Suprapubic skin (tissue), 3 donors: Measurements from ENCODE around the gene ANGPTL8.

Experiments
- CTCF ChIP-seq, 2 donors: fragments of 200-600 bp in 1 of 2; fragments of 450-650 bp in 1 of 2; sonication (generic) in 1 of 2; IDR thresholded peaks; one replicate each; pipeline ENCODE4 v1.5.1; 2016 to 2019; ENCODE audit warnings: antibody characterized with exemption in 2 of 2, mild to moderate bottlenecking in 1 of 2, moderate library complexity in 1 of 2
- EP300 ChIP-seq: sonication (generic); formaldehyde crosslinking; IDR thresholded peaks from one replicate; pipeline ENCODE4 v1.6.1; 2017; ENCODE audit warnings: antibody characterized with exemption

DNA sequence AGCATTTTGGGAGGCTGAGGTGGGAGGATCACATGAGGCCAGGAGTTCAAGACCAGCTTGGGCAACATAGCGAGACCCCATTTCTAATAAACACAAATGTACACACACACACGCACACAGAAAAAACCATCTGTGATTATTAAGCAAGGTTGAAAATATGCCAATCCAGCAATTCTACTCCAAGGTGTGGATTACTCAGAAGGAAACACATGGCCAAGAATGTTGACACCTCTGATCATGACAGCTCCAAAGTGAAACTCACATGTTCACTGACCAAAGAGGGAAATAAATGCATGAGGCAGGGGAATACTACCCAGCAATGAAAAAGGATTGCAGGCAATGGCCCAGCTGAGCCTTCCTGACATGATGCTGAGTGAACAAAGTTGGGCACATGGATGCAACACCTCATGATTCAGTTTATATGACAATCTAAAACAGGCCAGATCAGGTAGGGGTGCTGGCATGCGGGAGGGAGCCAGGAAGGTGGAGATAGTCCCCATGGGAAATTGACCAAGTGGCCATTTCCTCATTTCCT lies 18.5 kb downstream of the ANGPTL8 start:
- TF ChIP-seq CTCF (IDR thresholded peaks at IDR 0.05) (no peak), EP300 (no peak)
